Mucosa of descending colon (tissue), 3 donors: ENCODE results near the gene EHMT1. TPM values are rescaled to one million over a fixed set of nuclear protein-coding genes. Genes with fewer than 3 reads are reported as not detected.

Experiments used
- ATAC-seq: fragments of 200-7000 bp; cut with Tn5 transposase; one replicate; pipeline ENCODE4 v1.9.1; 2020; ENCODE audit warnings: mild to moderate bottlenecking, moderate library complexity
- DNase-seq, 3 donors: peaks; one replicate each; pipeline ENCODE4 v3.0.0-alpha.2; 2020
- H3K36me3 ChIP-seq: fragments of 200-600 bp; one replicate; pipeline ENCODE4 v1.8.0; 2021; ENCODE audit warnings: low read depth, mild to moderate bottlenecking
- H3K4me1 ChIP-seq: fragments of 200-600 bp; one replicate; pipeline ENCODE4 v1.8.0; 2021; ENCODE audit warnings: low read depth, mild to moderate bottlenecking
- H3K4me3 ChIP-seq: fragments of 200-600 bp; one replicate; pipeline ENCODE4 v1.8.0; 2021; ENCODE audit warnings: mild to moderate bottlenecking
- H3K9me3 ChIP-seq: fragments of 200-600 bp; one replicate; pipeline ENCODE4 v1.8.0; 2021; ENCODE audit warnings: mild to moderate bottlenecking
- intact Hi-C, 2 donors: fragments of 100-400 bp; cut with DNase I in 1 of 2; cut with micrococcal nuclease in 1 of 2; formaldehyde crosslinking; loops; one replicate each; pipeline versions ENCODE4 v1.11.0 to v1.11.1; 2022; cut with DNase I, micrococcal nuclease
- total RNA-seq, 3 donors: library from RNA; stranded (reverse); fragmentation: NEBNext Ultra II Directional in 2 of 3; extraction: Animal tissue kit (Norgen Biotek cat#: 25700) in 2 of 3; gene quantifications; one replicate each; pipeline versions ENCODE4 v1.2.1 to v1.2.4, GENCODE V29; 2021 to 2023
- TF ChIP-seq, protein P1 (sequence below): fragments of 200-600 bp; IDR thresholded peaks from one replicate; pipeline ENCODE4 v1.8.0; 2022; ENCODE audit warnings: antibody characterized with exemption, mild to moderate bottlenecking
- donor health status: DM: no; HTN: no; CAD: no; lungs with moderate emphysema.
- donor health status: DM: no; HTN: no; CAD: no.
- donor health status: DM: no; HTN: yes; CAD: no.

EHMT1 gene
- total RNA-seq, 3 donors from 2014 or later, result 78.4 to 90.8 (median 83.3) TPM

DNA sequence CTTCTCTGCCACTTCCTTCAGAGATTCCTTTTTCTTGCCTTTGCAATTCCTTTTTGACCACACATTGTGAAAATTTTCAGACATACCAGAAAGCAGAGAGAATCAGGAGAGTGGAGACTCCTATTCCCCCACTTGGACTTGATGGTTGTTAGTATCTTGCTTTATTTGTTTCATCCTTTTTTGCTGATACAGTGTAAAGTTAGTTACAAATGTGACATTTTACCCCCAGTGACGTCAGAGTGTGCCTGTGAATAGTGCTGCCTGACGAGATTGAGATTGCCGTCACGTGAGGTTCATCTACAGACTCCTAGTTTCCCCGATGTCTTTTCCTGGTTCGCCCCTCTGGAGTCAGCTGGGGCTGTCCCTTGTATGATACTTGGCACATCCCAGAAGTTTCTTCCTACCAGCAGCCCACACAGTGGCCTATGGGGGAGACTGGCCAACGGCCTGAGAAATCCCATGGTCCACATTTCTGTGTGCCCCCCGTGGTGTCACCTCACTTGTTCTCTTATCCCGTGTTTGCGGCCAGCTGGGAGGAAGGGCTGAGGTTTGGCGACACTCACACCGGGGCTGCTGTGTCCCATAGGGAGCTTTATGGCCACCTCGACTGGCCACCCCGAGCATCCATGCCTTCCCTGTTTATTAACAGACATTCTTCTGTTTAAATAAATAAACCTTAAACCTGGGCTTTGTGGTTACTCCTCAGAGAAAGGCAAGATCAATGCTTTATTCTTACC is 210.6 kb downstream of the EHMT1 start:
- ATAC-seq (no peak), DNase-seq (no peak)
- H3K36me3 ChIP-seq, result no peaks in the 10 kb centered on the region
- no peak overlapping the region for H3K4me3 ChIP-seq
- no peaks in the 10 kb centered on the region for H3K9me3 ChIP-seq
- no peaks in the 10 kb centered on the region for H3K4me1 ChIP-seq
- intact Hi-C loops, result no loop called here
- TF ChIP-seq, protein P1, sequence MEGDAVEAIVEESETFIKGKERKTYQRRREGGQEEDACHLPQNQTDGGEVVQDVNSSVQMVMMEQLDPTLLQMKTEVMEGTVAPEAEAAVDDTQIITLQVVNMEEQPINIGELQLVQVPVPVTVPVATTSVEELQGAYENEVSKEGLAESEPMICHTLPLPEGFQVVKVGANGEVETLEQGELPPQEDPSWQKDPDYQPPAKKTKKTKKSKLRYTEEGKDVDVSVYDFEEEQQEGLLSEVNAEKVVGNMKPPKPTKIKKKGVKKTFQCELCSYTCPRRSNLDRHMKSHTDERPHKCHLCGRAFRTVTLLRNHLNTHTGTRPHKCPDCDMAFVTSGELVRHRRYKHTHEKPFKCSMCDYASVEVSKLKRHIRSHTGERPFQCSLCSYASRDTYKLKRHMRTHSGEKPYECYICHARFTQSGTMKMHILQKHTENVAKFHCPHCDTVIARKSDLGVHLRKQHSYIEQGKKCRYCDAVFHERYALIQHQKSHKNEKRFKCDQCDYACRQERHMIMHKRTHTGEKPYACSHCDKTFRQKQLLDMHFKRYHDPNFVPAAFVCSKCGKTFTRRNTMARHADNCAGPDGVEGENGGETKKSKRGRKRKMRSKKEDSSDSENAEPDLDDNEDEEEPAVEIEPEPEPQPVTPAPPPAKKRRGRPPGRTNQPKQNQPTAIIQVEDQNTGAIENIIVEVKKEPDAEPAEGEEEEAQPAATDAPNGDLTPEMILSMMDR, result no peak

DNA sequence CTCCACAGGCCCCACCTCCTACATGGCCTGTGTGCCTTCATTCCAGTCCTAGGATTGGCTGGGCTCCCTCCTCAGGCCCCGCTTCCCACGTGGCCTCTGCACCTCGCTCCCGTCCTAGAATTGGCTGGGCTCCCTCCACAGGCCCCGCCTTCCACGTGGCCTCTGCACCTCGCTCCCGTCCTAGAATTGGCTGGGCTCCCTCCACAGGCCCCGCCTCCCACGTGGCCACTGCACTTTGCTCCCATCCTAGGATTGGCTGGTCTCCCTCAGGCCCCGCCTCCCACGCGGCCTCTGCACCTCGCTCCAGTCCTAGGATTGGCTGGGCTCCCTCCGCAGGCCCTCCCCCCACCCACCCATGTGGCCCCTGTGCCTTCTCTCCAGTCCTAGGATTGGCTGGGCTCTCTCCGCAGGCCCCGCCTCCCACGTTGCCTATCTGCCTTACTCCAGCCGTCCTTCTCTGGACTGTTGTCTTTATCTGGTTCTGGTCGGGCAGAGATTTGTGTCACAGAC is 213.4 kb downstream of the EHMT1 start:
- intact Hi-C loops, result no loop called here
- H3K36me3 ChIP-seq, result peaks cover 5% of the 10 kb centered on the region
- H3K9me3 ChIP-seq, result no peaks in the 10 kb centered on the region
- DNase-seq (no peak), ATAC-seq (no peak)
- H3K4me1 ChIP-seq, result no peaks in the 10 kb centered on the region
- no peak overlapping the region for H3K4me3 ChIP-seq
- TF ChIP-seq, protein P1, result no peak

DNA sequence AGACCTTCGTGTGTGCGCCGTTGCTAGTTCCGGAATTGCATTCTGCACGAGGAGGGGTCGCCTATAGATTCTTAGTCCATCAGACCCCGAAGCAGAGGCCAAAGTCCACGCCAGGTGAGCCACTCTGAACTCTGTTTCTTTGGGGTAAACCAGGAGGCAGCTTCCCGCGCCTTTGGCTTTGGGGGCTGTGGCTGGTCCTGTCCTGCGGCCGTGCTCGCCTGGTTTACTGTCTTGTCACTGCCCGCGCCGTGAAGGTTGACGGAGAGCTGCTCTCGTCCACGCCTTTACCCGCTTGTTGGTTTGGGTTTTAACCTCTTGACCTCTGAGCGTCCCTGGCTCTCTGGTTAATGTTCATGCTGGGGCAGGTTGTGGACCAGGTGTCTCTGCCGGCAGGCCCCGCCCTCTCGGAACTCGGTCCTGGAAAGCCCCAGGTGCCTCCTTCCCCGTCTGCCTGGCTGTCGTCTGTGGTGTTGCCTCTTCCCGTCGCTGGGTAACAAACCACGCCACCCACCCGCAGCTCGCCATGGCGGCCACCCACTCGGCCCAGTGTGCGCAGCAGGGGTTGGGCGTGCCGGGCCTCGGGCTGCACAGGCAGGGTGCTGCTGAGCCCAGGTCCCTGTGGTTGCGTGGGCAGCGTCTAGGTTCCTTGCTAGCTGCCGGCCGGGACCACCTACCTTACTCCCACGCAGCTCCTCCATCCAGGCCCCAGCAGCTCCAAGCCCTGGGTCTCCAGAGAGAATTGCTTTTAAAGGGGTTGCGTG is 214.2 kb downstream of the EHMT1 start:
- ATAC-seq (no peak), DNase-seq (no peak)
- H3K4me3 ChIP-seq, result no peak overlapping the region
- intact Hi-C loops, result no loop called here
- peaks cover 5% of the 10 kb centered on the region for H3K36me3 ChIP-seq
- no peaks in the 10 kb centered on the region for H3K9me3 ChIP-seq
- TF ChIP-seq, protein P1, result no peak
- H3K4me1 ChIP-seq, result no peaks in the 10 kb centered on the region

DNA sequence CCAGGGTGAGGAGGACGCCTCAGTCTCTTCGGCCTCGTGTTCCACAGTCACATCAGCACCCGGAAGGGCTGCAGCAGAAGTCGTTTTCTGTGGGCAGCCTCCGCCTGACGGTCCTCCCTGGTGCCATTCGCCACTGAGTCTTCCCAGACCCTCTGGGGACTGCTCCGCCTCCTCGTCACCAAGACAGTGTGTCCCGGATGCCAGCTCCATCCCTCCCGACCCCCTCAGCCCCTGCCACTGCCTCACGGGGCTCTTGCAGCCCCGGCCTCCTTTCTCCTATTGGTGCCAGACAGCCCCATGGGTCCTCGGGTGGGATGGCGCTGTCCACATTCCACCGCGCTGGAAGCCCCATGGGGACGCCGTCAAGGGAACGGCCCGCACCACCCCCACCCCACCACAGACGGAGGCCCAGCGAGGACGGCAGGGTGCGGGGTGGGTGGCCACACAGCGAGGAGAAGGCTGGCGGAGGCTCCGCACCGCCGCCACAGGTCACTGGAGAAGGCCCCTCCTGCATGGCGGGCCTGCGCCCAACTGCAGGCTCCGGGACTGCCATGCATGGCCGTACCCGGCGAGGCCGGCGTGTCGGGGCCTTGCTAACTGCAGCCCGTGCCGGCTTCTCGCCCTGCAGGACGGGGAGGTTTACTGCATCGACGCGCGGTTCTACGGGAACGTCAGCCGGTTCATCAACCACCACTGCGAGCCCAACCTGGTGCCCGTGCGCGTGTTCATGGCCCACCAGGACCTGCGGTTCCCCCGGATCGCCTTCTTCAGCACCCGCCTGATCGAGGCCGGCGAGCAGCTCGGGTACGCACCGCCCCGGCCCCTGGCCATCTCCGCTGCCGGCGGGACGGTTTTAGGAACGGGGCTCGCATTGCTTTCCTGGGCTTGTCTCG is 215.2 kb downstream of the EHMT1 start:
- Histone ChIP-seq H3K36me3 (peaks cover 5% of the 10 kb centered on the region), H3K4me1 (no peaks in the 10 kb centered on the region), H3K4me3 (no peak overlapping the region), H3K9me3 (no peaks in the 10 kb centered on the region)
- intact Hi-C loops, result no loop called here
- ATAC-seq, result no peak
- TF ChIP-seq, protein P1, result no peak
- DNase-seq, result no peak

DNA sequence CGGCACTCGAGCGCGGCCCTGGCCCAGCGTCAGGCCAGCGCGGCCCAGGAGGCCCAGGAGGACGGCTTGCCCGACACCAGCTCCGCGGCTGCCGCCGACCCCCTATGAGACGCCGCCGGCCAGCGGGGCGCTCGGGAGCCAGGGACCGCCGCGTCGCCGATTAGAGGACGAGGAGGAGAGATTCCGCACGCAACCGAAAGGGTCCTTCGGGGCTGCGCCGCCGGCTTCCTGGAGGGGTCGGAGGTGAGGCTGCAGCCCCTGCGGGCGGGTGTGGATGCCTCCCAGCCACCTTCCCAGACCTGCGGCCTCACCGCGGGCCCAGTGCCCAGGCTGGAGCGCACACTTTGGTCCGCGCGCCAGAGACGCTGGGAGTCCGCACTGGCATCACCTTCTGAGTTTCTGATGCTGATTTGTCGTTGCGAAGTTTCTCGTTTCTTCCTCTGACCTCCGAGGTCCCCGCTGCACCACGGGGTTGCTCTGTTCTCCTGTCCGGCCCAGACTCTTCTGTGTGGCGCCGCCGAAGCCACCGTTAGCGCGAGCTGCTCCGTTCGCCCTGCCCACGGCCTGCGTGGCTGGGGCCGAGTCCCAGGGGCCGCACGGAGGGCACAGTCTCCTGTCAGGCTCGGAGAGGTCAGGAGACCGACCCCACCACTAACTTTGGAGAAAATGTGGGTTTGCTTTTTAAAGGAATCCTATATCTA is 216.2 kb downstream of the EHMT1 start:
- TF ChIP-seq, protein P1, result no peak
- no peak for ATAC-seq
- Histone ChIP-seq H3K36me3 (peaks cover 5% of the 10 kb centered on the region), H3K4me3 (no peak overlapping the region), H3K4me1 (no peaks in the 10 kb centered on the region), H3K9me3 (no peaks in the 10 kb centered on the region)
- no peak for DNase-seq
- intact Hi-C loops, result no loop called here
